ENCODE measurements around the gene SCART1.
A peak's percentile ranks its signal among the peaks of the same experiment; 100 is the strongest.
"Not testable (repeated sequence)": the region's sequence is repeated elsewhere in the genome, so short reads cannot be mapped to it uniquely, and the experiment has no call there.

SCART1 gene

DNA sequence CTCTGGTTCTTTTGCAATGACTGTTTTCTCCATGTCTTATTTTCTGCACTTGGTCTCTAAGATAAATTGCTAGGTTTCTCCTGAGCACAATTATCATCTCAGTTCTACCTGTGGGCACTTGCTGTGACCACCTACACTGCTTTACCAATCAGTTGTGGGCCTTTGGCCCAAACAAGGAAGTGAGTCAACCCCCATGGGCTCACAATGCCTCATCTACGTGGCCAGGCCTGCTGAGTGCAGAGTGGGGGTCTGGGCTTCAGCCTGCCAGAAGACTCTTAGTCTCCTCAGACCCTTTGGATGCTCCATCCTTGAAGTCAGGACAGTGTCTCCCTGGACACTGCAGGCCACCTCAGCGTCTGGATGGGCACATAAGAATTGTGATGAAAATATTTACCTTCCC is 20.3 kb downstream of the SCART1 start:
- no peak for DNase-seq (ENCODE audit: low read depth)

DNA sequence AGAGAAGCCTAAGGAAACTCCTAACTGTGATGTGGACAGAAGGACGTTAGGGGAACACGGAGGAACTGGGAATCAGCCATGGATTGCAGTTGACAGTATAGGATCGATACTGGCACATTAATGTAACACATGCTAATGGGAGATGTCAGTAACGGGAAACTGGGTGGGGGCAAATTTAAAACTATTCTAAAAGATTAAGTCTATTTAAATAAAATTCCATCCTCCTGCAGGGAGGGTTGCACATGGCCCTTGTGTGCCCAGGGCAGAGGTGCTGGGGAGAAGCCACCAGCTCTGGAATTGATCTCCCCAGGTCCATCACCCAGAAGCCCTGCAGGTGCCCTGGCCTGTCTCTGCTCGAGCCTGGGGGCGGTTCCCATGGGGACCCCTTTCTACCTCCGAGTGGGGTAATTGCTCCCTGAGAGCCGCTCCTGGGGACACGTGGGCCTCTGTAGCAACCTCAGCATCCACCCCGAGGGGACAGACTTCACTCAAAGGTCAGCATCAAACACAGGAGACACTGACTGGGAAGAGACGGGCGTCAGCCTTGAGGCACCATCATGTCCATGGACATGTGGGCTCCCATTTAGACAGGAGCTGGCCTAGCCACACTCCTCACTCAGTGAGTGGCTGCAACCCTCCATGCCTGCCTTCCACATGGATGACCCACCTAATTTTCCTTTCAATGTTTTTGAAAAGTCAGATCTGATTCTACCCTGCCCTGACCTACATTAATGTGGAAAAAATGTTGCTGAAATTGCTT is 21.1 kb downstream of the SCART1 start:
- DNase-seq (ENCODE audit: low read depth): no peak

DNA sequence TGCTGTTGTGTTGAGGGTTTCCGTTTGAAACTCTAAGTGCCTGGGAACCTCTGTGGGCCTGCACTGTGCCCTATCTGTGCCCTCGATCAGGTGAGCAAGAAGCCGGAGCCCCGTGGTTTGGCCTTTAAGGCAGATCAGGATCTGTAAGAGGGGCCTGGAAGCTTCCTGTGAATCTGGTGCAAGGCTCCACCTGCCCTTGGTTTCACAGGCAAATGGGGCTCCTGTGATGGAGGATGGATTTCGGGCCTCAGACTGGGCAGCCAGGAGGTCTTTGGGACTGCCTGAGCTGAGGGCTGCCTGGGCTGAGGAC is 21.6 kb downstream of the SCART1 start:
- no peak for DNase-seq (ENCODE audit: low read depth)

DNA sequence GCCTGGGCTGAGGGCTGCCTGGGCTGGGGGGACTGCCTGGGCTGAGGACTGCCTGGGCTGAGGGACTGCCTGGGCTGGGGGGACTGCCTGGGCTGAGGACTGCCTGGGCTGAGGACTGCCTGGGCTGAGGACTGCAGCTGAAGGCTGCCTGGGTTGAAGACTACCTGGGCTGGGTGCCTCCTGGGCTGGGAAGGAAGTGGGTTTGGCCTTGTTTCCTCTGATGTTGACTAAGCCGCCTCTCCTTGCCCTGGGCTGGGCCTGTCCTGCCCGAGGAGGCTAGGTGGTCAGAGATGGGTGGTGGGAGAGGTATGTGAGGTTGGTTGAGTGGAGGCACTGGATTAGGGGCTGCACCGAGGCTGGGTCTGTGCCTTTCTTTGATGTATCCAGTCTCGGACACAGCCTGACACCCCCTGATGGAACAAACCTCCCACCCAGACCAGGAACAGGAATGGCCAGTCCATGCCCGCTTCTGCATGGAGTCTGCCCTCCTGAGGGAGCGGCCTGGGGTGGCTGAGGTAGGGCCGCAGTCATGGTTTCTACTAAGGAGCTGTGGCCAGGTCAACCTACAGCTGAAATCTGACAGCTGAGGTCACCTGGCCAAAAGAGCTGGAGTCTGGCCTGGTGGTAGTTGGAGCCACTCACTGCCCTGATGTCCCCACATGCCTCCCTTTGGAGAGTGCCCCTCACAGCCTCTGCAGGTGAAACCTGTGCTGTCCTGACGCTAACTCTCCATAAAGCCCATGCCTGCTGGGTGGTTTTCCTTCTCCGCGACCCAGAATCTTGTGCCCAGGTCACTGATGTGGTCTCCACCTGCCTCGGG is 22.3 kb downstream of the SCART1 start:
- DNase-seq (ENCODE audit: low read depth): no peak

DNA sequence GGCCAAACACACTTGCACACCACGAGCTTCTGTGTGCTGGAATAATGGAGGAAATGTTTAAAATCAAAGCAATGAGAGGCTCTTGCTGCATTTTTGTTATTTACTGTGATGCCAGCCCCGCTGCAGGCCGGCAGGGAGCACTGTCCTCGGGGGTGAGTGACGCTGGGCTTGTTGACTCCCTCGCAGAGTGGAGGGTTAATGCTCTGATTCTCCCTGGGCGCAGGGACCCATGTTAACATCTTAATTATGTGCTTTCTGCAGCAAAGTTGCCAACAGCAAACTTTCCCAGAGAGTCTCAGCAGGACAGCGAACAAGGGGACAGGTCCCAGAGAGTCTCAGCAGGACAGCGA is 22.9 kb downstream of the SCART1 start:
- DNase-seq (ENCODE audit: low read depth): no peak

DNA sequence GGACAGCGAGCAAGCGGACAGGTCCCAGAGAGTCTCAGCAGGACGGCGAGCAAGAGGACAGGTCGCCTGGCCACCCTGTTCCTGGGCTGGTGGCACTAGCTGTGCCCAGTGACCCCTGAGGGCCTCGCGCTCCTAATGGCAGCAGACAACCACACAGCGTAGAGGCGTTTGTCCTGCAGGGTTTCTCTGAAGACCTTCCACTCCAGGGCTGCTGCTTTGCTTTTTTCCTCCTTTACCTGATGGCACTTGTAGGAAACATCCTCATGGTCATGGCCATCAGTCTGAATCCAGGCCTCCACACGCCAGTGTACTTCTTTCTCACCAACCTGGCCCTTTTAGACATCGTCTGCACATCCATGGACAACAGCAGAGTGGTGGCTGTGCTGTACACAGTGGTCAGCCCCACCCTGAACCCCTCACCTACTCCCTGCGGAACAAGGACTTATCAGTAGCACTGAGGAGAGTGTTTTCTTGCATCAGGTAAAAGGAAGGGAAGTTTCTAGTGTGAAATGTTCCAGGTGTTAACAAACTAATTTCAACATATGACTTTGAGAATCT is 27.4 kb downstream of the SCART1 start:
- DNase-seq (ENCODE audit: low read depth): no peak

DNA sequence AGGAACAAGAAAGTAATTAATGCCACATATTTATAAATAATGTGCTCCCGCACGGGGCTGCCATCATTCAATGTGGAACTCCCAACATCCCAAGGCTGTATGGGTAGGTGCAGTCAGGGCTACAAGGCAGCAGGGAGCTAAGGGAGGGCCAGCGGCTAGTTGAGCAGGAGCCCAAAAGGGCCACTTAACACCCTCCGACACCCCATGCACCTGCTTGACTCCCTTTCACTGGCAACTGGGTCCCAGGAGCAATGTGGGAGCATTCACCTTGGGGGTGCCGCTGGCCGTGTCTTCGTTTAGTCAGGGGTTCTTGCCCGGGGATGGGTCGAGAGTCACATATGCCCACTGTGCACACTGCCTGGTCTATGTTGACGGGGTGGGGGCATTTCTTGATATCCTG is 27.9 kb downstream of the SCART1 start:
- DNase-seq (ENCODE audit: low read depth): no peak

DNA sequence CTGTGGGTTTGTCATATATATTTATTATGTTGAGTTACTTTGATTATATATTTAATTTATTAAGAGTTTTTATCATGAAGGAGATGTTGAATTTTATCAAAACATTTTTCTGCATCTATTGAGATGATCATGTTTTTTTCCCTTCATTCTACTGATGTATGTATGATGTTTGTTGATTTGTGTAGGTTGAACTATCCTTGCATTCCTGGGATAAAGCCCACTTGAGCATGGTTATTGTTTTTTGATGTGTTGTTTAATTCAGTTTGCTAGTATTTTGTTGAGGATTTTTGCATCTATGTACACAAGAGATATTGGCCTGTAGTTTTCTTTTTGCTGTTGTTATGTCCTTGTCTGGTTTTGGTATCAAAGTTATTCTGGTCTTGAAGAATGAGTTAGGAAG is 31.1 kb downstream of the SCART1 start:
- no peak for DNase-seq (ENCODE audit: low read depth)

DNA sequence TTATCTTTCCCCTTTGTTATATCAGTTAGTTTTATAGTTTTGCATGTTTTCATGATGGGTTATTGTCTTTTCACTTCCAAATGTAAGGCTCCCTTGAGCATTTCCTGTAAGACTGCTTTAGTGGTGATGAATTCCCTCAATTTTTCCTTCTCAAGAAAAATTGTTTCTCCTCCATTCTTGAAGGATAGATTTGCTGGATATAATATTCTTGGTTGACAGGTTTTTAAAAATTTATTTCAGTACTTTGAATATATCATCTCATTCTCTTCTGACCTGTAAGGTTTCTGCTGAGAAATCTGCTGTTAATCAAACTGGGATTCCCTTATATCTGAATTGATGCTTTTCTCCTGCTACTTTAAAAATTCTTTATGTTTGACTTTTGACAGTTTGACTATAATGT is 33.3 kb downstream of the SCART1 start:
- DNase-seq (ENCODE audit: low read depth): no peak

DNA sequence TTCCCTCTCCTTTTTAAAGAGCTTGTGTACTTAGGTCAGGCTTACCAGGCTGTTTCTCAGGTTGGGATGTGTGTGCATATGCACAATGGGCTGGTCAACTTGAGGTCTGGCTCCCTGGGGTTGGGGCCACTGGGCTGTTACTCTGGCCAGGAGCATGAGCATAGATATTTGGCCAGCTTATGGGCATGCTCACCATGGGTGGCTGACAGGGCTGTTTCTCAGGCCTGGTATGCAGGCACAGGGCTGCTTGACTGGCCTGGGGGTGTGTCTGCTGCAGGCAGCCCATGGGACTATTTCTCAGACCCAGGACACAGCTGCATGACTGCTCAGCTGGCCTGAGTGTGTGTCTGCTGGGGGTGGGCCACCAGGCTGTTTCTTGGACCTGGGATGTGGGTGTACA is 34.6 kb downstream of the SCART1 start:
- DNase-seq (ENCODE audit: low read depth): no peak

DNA sequence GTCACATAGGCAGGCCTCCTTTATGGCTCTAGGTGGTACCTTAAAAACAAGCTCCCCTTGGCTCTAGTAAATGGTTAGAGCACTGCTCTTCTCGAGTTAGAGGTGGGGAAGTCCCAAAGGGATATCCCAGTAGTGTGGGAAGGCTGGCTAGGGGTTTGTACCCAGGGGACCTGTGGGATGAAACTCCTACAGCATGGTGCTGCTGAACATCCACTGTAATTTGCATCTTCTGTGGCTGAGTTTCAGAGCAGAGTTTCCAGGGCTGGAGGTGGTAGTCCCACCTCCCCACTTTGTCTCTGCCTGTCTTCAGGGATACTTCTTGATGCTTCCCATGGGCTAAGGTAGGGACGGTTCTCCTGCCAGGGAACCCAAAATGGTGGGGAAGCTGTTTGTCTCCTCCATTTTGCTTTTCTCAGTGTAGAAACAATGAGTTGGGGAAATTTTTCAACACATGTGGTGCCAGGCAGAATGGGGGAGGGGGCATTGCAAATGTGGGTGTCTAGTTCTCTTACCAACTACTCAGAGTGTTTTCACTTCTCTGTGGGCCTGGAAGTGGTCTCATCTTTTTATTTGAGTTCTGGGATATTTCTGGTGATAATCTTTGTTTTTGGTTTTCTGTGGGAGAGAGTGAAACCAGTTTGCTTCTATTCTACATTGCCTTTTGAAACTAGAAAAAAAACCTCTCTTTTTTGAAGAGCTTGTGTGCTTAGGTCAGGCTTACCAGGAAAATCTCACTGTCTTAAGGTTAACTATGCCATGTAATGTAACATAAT is 36.3 kb downstream of the SCART1 start:
- no peak for DNase-seq (ENCODE audit: low read depth)

DNA sequence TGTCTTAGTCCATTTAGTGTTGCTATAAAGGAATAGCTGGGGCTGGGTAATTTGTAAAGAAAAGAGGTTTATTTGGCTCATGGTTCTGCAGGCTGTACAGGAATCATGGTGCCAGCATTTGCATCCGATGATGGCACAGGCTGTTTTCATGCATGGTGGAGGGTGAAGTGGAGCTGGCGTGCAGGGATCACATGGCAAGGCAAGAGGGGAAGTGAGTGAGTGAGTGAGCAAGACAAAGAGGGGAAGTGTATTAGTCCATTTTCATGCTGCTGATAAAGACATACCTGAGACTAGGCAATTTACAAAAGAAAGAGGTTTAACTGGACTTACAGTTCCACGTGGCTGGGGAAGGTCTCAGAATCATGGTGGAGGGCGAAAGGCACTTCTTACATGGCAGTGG is 39.8 kb downstream of the SCART1 start:
- DNase-seq (ENCODE audit: low read depth): not testable (repeated sequence)

DNA sequence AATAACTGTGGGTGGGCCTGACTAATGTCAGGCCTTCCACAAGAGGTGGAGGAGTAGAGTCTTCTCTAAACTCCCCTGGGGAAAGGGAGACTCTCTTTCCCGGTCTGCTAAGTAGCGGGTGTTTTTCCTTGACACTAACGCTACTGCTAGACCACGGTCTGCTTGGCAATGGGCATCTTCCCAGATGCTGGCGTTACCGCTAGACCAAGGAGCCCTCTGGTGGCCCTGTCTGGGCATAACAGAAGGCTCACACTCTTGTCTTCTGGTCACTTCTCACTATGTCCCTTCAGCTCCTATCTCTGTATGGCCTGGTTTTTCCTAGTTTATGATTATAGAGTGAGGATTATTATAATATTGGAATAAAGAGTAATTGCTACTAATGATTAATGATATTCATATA is 43.6 kb downstream of the SCART1 start:
- DNase-seq (ENCODE audit: low read depth): peak; percentile 25

DNA sequence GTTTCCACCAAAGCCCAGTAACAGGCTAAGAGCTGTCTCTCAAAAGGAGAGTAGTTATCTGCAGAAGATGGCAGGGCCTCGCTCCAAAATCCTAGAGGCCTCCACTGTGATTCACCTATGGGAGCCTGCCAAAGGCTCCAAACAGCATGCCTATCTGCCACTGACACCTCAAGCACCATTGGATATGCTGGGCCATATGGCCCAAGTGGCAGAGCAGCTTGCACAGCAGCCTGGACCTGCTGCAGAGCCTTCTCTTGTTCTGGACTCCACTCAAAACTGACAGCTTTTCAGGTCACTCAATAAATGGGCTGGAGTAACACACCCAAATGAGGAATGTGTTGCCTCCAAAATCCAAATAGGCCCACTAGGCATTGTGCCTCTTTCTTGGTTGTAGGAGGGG is 45.4 kb downstream of the SCART1 start:
- not testable (repeated sequence) for DNase-seq (ENCODE audit: low read depth)

DNA sequence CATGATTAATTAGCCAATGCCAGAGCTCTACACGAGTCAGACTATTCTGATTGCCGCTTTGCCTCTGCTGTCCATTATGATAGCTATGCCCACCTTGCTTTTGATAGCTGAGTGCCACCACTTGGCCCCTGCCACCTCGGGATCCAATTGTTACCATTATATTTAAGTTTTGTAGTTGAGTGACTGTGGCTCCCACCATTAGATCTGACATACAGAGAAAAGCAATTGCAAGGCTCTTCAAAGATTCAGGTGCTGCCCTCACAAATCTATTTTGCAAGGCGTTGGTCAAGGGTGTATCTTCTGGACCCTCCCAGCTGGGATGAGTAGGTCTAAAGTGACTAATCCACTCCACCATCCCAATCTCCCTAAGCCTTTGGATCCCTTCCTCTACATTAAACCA is 47.2 kb downstream of the SCART1 start:
- DNase-seq (ENCODE audit: low read depth): not testable (repeated sequence)

DNA sequence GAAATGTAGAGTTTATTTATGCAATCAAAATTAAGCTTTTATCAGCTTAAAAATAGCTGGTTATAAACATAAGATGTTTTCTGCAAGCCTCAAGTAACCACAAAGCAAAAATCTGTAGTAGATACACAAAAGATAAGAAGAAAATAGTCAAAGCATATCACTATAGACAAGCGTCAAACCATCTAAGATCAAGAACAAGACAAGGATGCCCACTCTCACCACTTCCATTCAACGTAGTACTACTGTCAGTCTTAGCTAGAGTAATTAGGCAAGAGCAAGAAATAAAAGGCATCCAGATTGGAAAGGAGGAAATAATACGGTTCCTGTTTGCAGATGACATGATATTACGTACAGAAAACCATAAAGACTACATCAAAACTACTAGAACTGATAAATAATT is 56.0 kb downstream of the SCART1 start:
- DNase-seq (ENCODE audit: low read depth): no peak

DNA sequence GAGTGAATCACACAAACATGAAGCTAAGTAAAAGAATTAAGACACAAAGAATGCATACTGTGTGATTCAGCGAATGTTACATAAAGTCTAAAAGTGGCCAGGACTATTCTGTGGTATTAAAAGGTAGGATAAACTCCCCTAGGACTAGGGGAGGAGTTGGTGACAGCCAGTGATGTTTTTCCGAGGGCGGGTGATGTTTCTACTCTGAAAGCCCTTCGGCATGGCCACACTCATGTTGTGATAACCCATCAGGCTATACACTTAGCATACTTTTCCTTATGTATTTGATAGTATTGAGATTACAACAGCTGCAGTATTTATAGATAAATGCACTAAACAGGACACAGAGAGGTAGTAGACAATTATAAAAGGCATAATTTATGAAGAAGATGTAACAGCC is 57.7 kb downstream of the SCART1 start:
- no peak for DNase-seq (ENCODE audit: low read depth)

DNA sequence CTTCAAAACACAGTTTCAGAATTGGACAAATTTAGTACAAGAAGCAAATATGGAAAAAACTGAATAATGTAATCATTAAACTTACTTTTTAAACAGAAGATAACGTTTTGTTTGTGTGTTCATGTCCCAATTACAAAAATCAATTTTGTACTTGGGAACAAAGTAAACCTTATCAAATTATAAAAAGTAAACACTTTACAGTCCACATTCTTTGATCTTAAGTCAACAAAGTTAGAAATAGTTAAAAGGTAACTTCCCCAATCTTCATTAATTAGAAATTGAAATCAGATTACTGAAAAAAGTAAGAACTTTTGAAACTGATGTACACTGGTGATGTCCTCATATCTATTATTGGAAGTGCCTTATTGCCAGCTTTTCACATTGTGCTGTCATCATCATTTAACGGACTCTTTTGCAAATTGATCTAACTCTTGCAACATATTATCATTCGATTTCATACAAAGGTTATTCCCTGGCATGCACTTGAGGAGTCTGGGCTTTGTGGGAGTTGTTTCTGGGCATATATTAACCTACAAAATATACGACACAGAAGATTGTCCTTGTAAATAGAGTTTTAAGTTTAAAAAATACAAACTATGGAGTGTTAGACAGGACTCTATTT is 58.3 kb downstream of the SCART1 start:
- DNase-seq (ENCODE audit: low read depth): no peak

DNA sequence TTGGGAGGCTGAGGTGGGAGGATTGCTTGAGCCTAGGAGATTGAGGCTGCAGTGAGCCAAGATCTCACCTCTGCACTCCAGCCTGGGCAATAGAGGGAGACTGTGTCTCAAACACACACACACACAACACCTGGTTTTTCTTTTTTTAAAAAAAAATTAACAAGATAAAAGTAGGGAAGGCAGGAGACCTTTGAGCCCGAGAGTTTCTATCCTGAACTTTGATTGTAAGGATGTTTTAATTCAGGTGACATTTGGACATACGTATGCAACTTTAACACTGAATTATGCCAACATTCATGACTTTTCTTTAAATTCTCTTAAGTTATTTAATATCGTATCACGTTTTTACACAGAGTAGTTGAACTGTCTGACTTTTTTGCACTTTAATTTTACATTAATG is 61.7 kb downstream of the SCART1 start:
- no peak for DNase-seq (ENCODE audit: low read depth)

DNA sequence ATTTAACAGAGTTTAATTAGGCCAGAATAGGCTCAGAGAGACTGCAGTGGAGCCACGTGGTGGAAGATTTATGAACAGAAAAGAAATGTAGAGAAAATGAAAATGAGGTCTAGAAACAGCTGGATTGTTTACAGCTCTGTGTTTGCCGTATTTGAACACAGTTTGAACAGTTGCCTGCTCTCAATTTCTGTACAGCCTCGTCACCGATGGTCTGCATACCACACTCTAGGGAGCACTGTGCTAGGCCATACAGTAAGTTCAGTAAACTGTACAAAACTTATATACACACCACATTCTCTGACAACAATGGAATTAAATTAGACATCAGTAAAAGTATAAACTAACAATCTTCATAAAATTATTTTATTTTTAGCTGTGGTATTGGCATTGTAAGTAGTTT is 62.3 kb downstream of the SCART1 start:
- DNase-seq (ENCODE audit: low read depth): no peak

DNA sequence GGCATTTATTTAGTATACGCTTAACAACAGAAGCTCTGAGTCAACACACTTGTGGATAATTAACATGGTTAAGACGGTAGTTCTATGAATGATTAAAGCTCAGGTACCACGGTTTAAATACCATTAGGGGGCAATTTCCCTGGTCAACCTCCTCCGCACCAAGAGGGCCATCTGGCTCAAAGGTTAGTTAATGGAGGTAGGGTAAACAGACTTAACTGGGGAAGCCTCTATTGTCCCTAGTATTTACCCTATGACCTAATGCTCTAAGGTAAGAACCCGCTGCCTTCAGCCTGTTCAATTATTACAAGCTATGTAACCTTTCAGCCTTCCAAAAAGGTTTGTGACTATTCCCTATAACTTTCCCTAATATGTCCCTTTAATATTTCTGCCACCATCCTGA is 64.8 kb downstream of the SCART1 start:
- not testable (repeated sequence) for DNase-seq (ENCODE audit: low read depth)
